Measurements from ENCODE around the gene TXN2. TPM values are rescaled to one million over a fixed set of nuclear protein-coding genes. Genes with fewer than 3 reads are reported as not detected.

TXN2 gene
- total and polyA plus RNA-seq, 2 experiments from 2014 or later = 23.0 to 50.3 TPM

GRCh38 chr22:36463783-36464184, 17.7 kb downstream of the TXN2 start:
- Histone ChIP-seq H3K9me2 (ENCODE audit: insufficient read depth) (no peaks in the 10 kb centered on the region), H3K4me2 (no peak overlapping the region), H3K4me3 (no peak overlapping the region), H3K36me3 (ENCODE audit: insufficient read depth) (no peaks in the 10 kb centered on the region), H3K4me1 (ENCODE audit: insufficient read depth) (peaks cover 10% of the 10 kb centered on the region), H3F3A (replicated peaks; ENCODE audit: low read depth) (no peaks in the 10 kb centered on the region), H2AFZ (no peak overlapping the region), H3K27ac (ENCODE audit: low read depth) (no peak overlapping the region), H3K27me3 (ENCODE audit: insufficient read depth) (no peaks in the 10 kb centered on the region), H4K20me1 (replicated peaks; ENCODE audit: insufficient read depth) (no peaks in the 10 kb centered on the region), H3K79me2 (replicated peaks; ENCODE audit: insufficient read depth) (no peaks in the 10 kb centered on the region)
- ATAC-seq = no peak
- no peak overlapping the region for H3K27ac Mint-ChIP-seq
- peaks cover 8% of the 10 kb centered on the region for H3K27me3 Mint-ChIP-seq (ENCODE audit: insufficient read depth, low read depth, poor library complexity)
- H3K9me3 Mint-ChIP-seq = no peaks in the 10 kb centered on the region
- DNase-seq (ENCODE audit: low spot score) = no peak
- TF ChIP-seq JUNB (IDR thresholded peaks at IDR 0.05; ENCODE audit: unreplicated experiment) (no peak), POLR2AphosphoS5 (IDR thresholded peaks at IDR 0.05; ENCODE audit: low read depth) (no peak), NANOG (IDR thresholded peaks at IDR 0.05; ENCODE audit: borderline replicate concordance) (no peak), REST (IDR thresholded peaks at IDR 0.05; ENCODE audit: unreplicated experiment) (no peak), ZNF114 (CRISPR knock-in tag; IDR thresholded peaks at IDR 0.05) (no peak), EZH2phosphoT487 (IDR thresholded peaks at IDR 0.05; ENCODE audit: unreplicated experiment) (no peak), CREB1 (CRISPR knock-in tag; IDR thresholded peaks at IDR 0.05; ENCODE audit: low read depth) (no peak), ETS1 (IDR thresholded peaks at IDR 0.05) (no peak), CTCF (conservative IDR thresholded peaks at IDR 0.05; ENCODE audit: low read depth in 2 of 2) (no peak), ZNF331 (CRISPR knock-in tag; IDR thresholded peaks at IDR 0.05; ENCODE audit: low read depth) (no peak)
- H3K4me3 Mint-ChIP-seq = no peak overlapping the region
- peaks cover 23% of the 10 kb centered on the region for H3K4me1 Mint-ChIP-seq
- no peaks in the 10 kb centered on the region; the same call in 2 of the 3 replicates for H3K36me3 Mint-ChIP-seq (ENCODE audit: low read depth)

Data from GM23338 (cell line).